ENCODE results near the gene CD177.
"Not testable (repeated sequence)": the region's sequence is repeated elsewhere in the genome, so short reads cannot be mapped to it uniquely, and the experiment has no call there.

DNA sequence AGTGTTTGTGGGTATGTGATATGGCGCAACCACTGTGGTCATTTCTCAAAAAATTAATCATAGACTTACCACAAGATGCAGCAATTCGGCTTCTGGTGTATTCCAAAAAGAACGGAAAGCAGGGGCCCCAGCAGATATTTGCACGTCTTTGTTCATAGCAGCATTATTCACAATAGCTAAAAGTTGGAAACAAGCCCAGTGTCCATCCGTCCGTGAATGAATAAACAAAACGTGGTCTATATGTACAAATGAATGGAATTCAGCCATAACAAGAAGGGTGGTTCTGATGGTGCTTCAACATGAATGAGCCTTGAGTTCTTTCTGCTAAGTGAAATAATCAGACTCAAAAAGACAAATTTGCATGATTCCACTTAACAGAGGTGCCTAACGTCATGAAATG lies 11.4 kb upstream of the CD177 start:
- TF ChIP-seq EP300 (IDR thresholded peaks at IDR 0.05; ENCODE audit: borderline replicate concordance in 1 of 2, low read depth in 2 of 2, low read length in 2 of 2); POLR2AphosphoS5 (IDR thresholded peaks at IDR 0.05; ENCODE audit: low read depth, low read length); TAF1 (IDR thresholded peaks at IDR 0.05; ENCODE audit: low read depth, low read length): not testable (repeated sequence)
- TF ChIP-seq, protein P1, sequence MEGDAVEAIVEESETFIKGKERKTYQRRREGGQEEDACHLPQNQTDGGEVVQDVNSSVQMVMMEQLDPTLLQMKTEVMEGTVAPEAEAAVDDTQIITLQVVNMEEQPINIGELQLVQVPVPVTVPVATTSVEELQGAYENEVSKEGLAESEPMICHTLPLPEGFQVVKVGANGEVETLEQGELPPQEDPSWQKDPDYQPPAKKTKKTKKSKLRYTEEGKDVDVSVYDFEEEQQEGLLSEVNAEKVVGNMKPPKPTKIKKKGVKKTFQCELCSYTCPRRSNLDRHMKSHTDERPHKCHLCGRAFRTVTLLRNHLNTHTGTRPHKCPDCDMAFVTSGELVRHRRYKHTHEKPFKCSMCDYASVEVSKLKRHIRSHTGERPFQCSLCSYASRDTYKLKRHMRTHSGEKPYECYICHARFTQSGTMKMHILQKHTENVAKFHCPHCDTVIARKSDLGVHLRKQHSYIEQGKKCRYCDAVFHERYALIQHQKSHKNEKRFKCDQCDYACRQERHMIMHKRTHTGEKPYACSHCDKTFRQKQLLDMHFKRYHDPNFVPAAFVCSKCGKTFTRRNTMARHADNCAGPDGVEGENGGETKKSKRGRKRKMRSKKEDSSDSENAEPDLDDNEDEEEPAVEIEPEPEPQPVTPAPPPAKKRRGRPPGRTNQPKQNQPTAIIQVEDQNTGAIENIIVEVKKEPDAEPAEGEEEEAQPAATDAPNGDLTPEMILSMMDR (IDR thresholded peaks at IDR 0.05; ENCODE audit: control extremely low read depth in 1 of 3, insufficient read depth in 1 of 3, low read depth in 1 of 3, low read length in 3 of 3): not testable (repeated sequence)
- TF ChIP-seq, protein P2, sequence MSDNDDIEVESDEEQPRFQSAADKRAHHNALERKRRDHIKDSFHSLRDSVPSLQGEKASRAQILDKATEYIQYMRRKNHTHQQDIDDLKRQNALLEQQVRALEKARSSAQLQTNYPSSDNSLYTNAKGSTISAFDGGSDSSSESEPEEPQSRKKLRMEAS (IDR thresholded peaks at IDR 0.05): not testable (repeated sequence)
